Lung (tissue), 13 donors: ENCODE results near the gene CSTPP1. TPM values are rescaled to one million over a fixed set of nuclear protein-coding genes. Genes with fewer than 3 reads are reported as not detected.
"Not testable (repeated sequence)": the region's sequence is repeated elsewhere in the genome, so short reads cannot be mapped to it uniquely, and the experiment has no call there.

Experiments
- ATAC-seq: fragments of 200-7000 bp; cut with Tn5 transposase; one replicate; pipeline ENCODE4 v1.9.1; 2020; ENCODE audit warnings: moderate number of reproducible peaks; ENCODE audit not compliant: insufficient read depth, low FRiP score
- DNase-seq, 3 donors: peaks; one replicate each; pipeline ENCODE4 v3.0.0-alpha.2; 2013 to 2017
- H3K27ac ChIP-seq, 2 donors: one replicate each; pipeline ENCODE4 v1.5.1; 2013; ENCODE audit warnings: mild to moderate bottlenecking in 2 of 2, moderate library complexity in 2 of 2, control low read depth in 1 of 2, inconsistent platforms in 1 of 2, low read depth in 1 of 2, low read length in 1 of 2
- H3K27me3 ChIP-seq, 3 donors: one replicate each; pipeline ENCODE4 v1.5.1; 2013; ENCODE audit warnings: low read length in 2 of 3; ENCODE audit not compliant: control insufficient read depth in 3 of 3, insufficient read depth in 3 of 3
- H3K36me3 ChIP-seq, 4 donors: one replicate each; pipeline ENCODE4 v1.5.1; 2013; ENCODE audit warnings: low read length in 4 of 4, mild to moderate bottlenecking in 1 of 4, moderate library complexity in 1 of 4; ENCODE audit not compliant: control insufficient read depth in 4 of 4, insufficient read depth in 4 of 4
- H3K4me1 ChIP-seq, 5 donors: one replicate each; pipeline ENCODE4 v1.5.1; 2013; ENCODE audit warnings: low read length in 5 of 5, mild to moderate bottlenecking in 2 of 5, moderate library complexity in 1 of 5; ENCODE audit not compliant: control insufficient read depth in 5 of 5, insufficient read depth in 5 of 5
- H3K4me3 ChIP-seq: one replicate; pipeline ENCODE4 v1.5.1; 2013; ENCODE audit warnings: mild to moderate bottlenecking, control low read depth, moderate library complexity
- H3K9ac ChIP-seq, 2 donors: one replicate each; pipeline ENCODE4 v1.5.1; 2013; ENCODE audit warnings: low read length in 2 of 2, control low read depth in 1 of 2; ENCODE audit not compliant: insufficient read depth in 1 of 2
- H3K9me3 ChIP-seq, 4 donors: one replicate each; pipeline ENCODE4 v1.5.1; 2013; ENCODE audit warnings: low read length in 3 of 4, mild to moderate bottlenecking in 1 of 4, moderate library complexity in 1 of 4; ENCODE audit not compliant: control insufficient read depth in 4 of 4, insufficient read depth in 3 of 4
- CTCF ChIP-seq: IDR thresholded peaks from 2 replicates; pipeline ENCODE4 v1.5.1; 2012; ENCODE audit warnings: mild to moderate bottlenecking; ENCODE audit errors: control extremely low read depth, extremely low read depth
- WGBS, 2 donors: extraction: QIAGEN DNeasy Blood & Tissue Kit; methylation state at CpG; one replicate each; pipeline ENCODE4 v1.1.7; 2013; 5-methylcytosine and 5-hydroxymethylcytosine counted together
- polyA plus RNA-seq, 2 donors: library from polyadenylated mRNA; stranded (reverse); fragments of 200-250 nt; gene quantifications; one replicate each; pipeline ENCODE4 v1.2.1, GENCODE V29; 2013
- small RNA-seq: library from RNA; depleted of rRNA; stranded (forward); fragments of <200 nt; gene quantifications from one replicate; pipeline ENCODE3, GENCODE V24; 2014; ENCODE audit warnings: low replicate concordance
- total RNA-seq, 2 donors: library from RNA; depleted of rRNA in 1 of 2; stranded (reverse); fragments of >200 nt in 1 of 2; gene quantifications; one replicate each; pipeline ENCODE4 v1.2.1, GENCODE V29; 2014 to 2021
- donor health status: control.
- donor health status: control.
- donor health status: Bipolar disorder and iron deficiency.
- donor health status: healthy.
- donor health status: DM: yes; HTN: yes; CAD: no.

Gene CSTPP1
- total and polyA plus RNA-seq, 4 donors, result 26.0 to 45.8 (median 34.4) TPM

GRCh38 chr11:47207459-47207858 is 270.9 kb downstream of the CSTPP1 start:
- 90 to 98% methylated on average over 6 of the region's 6 CpGs for WGBS, 2 donors
- TF ChIP-seq CTCF, result no peak
- H3K27ac ChIP-seq, result no peak overlapping the region
- H3K27me3 ChIP-seq, result no peaks in the 10 kb centered on the region
- no peaks in the 10 kb centered on the region for H3K4me1 ChIP-seq
- no peaks in the 10 kb centered on the region for H3K9me3 ChIP-seq
- no peaks in the 10 kb centered on the region for H3K36me3 ChIP-seq
- ATAC-seq (no peak), DNase-seq (no peak)
- H3K4me3 ChIP-seq, result no peak overlapping the region
- no peak overlapping the region for H3K9ac ChIP-seq

GRCh38 chr11:47208008-47208552 is 271.5 kb downstream of the CSTPP1 start:
- H3K4me3 ChIP-seq, result not testable (repeated sequence)

GRCh38 chr11:47208628-47209027 is 272.1 kb downstream of the CSTPP1 start:
- Histone ChIP-seq H3K4me1 (no peaks in the 10 kb centered on the region), H3K4me3 (no peak overlapping the region), H3K36me3 (no peaks in the 10 kb centered on the region), H3K9me3 (no peaks in the 10 kb centered on the region), H3K9ac (no peak overlapping the region), H3K27me3 (no peaks in the 10 kb centered on the region), H3K27ac (no peak overlapping the region)
- 87 to 92% methylated on average over 5 of the region's 5 CpGs for WGBS, 2 donors
- TF ChIP-seq CTCF, result no peak
- ATAC-seq, result no peak
- DNase-seq, result no peak

More at GRCh38 chr11:47208008-47208552, 271.5 kb downstream of the CSTPP1 start:
- H3K4me1 ChIP-seq, H3K9me3 ChIP-seq, H3K36me3 ChIP-seq, H3K9ac ChIP-seq, H3K27ac ChIP-seq, DNase-seq, H3K27me3 ChIP-seq, ATAC-seq: not testable (repeated sequence)
- WGBS, 2 donors, result 95% methylated on average over 13 of the region's 13 CpGs

Small RNAs within 50 kb of the gene (small RNA-seq; reads per million reads assigned to genes)
- gene MIR6745, result not detected

Other genes with a start within 250 kb of the CSTPP1 start
- gene ARHGAP1, start 236.1 kb upstream of the CSTPP1 start, total RNA-seq, result 10 to 100 TPM; 41.5 to 87.9 TPM
- gene ARHGAP1, start 236.1 kb upstream of the CSTPP1 start, polyA plus RNA-seq, result 10 to 100 TPM; 23.3 to 31.7 TPM
- gene ZNF408, start 235.7 kb upstream of the CSTPP1 start, total RNA-seq, result 10 to 100 TPM in 1 of 2 donors, 1 to 10 TPM in 1; 3.2 to 12.7 TPM
- gene ZNF408, start 235.7 kb upstream of the CSTPP1 start, polyA plus RNA-seq, result 1 to 10 TPM; 5.8 to 7.9 TPM
- under 1 TPM; 0.26 to 0.40 TPM for gene F2, start 217.5 kb upstream of the CSTPP1 start, total RNA-seq
- under 1 TPM in 1 of 2 donors, not detected in 1; 0.01 TPM for gene F2, start 217.5 kb upstream of the CSTPP1 start, polyA plus RNA-seq
- gene CKAP5, start 90.5 kb upstream of the CSTPP1 start, total RNA-seq, result 10 to 100 TPM; 50.0 to 76.7 TPM
- gene CKAP5, start 90.5 kb upstream of the CSTPP1 start, polyA plus RNA-seq, result 10 to 100 TPM in 1 of 2 donors, 1 to 10 TPM in 1; 5.7 to 14.4 TPM
- gene LRP4, start 18.2 kb upstream of the CSTPP1 start, total RNA-seq, result 10 to 100 TPM in 1 of 2 donors, 1 to 10 TPM in 1; 3.3 to 30.8 TPM
- 1 to 10 TPM; 1.0 to 2.5 TPM for gene LRP4, start 18.2 kb upstream of the CSTPP1 start, polyA plus RNA-seq
- 100 to 1,000 TPM; 108 to 140 TPM for gene ARFGAP2, start 240.1 kb downstream of the CSTPP1 start, total RNA-seq
- 10 to 100 TPM; 51.2 to 80.2 TPM for gene ARFGAP2, start 240.1 kb downstream of the CSTPP1 start, polyA plus RNA-seq
- 10 to 100 TPM; 34.7 to 53.3 TPM for gene PACSIN3, start 249.7 kb downstream of the CSTPP1 start, total RNA-seq
- 10 to 100 TPM; 20.6 to 37.9 TPM for gene PACSIN3, start 249.7 kb downstream of the CSTPP1 start, polyA plus RNA-seq